Thyroid gland (tissue), 4 donors: Measurements from ENCODE around the gene SEMA5A.

Experiments
- CTCF ChIP-seq, 6 experiments: fragments of 200-600 bp in 3 of 6; fragments of 450-650 bp in 3 of 6; sonication (generic) in 3 of 6; IDR thresholded peaks; one replicate each; pipeline ENCODE4 v1.5.1; 2016 to 2019; ENCODE audit warnings: antibody characterized with exemption in 6 of 6, mild to moderate bottlenecking in 2 of 6, inconsistent platforms in 1 of 6, moderate library complexity in 1 of 6
- POLR2A ChIP-seq, 2 donors: fragments of 450-650 bp; IDR thresholded peaks; one replicate each; pipeline ENCODE4 v1.6.1; 2017; ENCODE audit warnings: antibody characterized with exemption in 2 of 2, mild to moderate bottlenecking in 2 of 2, moderate library complexity in 1 of 2

GRCh38 chr5:9390113-9390512, 155.8 kb downstream of the SEMA5A start:
- TF ChIP-seq CTCF (IDR thresholded peaks at IDR 0.05) (no peak), POLR2A (IDR thresholded peaks at IDR 0.05) (no peak)
